VCaP (cell line): ENCODE results near the gene UQCC2.

Experiments
- H3K27ac ChIP-seq: fragments of 450-650 bp; 2 replicates; pipeline ENCODE4 v1.5.1; 2017
- TF ChIP-seq, protein P1 (sequence below): fragments of 450-650 bp; conservative IDR thresholded peaks from 2 replicates; pipeline ENCODE4 v1.5.1; 2017; ENCODE audit warnings: mild to moderate bottlenecking, moderate library complexity

The UQCC2 gene

DNA sequence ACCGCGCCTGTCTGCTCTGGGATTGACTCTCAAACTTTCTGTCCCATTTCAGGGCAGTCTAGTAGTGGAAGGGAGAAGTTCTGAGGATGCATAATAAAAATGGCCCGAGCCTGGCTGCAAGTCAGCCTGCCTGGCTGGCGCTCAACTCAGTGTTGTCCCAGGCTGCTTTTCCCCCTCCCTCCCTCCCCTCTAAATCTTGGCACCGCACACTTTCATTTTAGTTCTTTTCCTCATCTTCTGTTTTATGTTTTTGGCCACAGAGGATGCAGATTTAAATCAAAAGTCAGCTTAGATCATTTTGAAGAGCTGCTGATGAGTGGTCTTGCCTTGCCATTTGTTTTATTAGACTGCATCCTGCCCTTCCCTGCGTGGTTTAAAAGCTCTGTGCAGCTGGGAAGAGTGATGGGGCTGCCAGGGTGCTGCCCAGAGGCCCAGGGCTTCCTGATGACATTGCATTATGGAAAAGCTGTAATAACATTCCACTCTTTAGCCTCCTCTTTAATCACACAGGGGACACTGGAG lies 6.5 kb upstream of the UQCC2 start:
- TF ChIP-seq, protein P1, sequence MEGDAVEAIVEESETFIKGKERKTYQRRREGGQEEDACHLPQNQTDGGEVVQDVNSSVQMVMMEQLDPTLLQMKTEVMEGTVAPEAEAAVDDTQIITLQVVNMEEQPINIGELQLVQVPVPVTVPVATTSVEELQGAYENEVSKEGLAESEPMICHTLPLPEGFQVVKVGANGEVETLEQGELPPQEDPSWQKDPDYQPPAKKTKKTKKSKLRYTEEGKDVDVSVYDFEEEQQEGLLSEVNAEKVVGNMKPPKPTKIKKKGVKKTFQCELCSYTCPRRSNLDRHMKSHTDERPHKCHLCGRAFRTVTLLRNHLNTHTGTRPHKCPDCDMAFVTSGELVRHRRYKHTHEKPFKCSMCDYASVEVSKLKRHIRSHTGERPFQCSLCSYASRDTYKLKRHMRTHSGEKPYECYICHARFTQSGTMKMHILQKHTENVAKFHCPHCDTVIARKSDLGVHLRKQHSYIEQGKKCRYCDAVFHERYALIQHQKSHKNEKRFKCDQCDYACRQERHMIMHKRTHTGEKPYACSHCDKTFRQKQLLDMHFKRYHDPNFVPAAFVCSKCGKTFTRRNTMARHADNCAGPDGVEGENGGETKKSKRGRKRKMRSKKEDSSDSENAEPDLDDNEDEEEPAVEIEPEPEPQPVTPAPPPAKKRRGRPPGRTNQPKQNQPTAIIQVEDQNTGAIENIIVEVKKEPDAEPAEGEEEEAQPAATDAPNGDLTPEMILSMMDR: no peak
- peak overlapping the region; percentile 98 for H3K27ac ChIP-seq

DNA sequence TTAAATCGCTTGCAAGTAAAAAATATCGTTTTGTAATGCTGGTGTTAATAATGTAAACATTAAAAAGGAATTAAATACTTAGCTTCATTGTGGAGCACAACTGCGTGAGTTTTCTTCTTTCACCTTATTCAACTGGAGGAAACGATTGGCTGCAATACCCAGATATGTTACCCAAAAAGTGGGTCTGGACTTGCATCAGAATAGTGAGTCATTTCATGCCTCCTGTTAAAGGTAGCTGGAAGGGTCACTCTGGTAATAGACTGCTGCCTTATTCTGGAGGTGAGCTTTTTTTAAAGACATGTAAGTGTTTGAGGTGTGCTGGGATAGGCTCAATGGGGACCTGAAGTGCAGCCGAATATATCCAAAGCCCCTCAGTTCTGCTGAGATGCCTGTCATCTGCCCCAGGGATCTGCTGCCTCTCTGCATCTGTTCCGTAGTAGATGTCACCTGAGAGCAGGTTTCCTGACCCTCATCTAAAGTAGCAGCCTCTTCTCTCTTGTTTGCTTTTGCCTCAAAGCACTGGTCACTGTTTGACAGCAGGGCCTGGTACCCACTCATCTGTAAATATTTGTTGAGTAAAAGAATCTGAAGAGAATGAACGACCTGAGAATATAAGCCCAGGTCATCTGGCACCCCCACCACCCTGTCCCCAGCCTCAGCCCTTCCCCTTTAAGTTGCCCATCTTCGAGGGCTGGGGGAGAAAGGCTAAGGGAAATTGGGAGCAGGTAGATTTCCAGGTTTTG lies 5.6 kb upstream of the UQCC2 start:
- TF ChIP-seq, protein P1: no peak

DNA sequence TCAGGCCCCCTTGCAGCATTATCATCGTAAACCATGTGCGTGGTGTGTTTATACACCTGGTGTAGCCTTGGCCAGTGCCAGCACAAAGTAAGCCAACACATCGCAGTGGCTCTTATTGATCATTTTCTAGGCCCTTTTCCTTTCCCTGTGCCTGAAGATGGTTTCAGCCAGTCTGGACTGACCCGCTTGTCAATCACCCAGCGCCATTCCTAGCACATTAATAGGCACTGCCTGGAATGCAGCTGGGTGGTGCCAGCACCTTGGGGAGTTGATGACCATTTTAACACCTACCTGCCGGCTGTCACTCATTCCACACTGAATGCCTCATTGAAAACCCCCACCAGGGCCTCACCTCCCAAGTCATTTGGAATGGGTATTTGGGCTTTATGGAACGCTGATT lies 4.9 kb upstream of the UQCC2 start:
- H3K27ac ChIP-seq: peak overlapping the region; percentile 98
- TF ChIP-seq, protein P1: no peak

More for the DNA sequence above, 5.6 kb upstream of the UQCC2 start:
- peak overlapping the region; percentile 98 for H3K27ac ChIP-seq

DNA sequence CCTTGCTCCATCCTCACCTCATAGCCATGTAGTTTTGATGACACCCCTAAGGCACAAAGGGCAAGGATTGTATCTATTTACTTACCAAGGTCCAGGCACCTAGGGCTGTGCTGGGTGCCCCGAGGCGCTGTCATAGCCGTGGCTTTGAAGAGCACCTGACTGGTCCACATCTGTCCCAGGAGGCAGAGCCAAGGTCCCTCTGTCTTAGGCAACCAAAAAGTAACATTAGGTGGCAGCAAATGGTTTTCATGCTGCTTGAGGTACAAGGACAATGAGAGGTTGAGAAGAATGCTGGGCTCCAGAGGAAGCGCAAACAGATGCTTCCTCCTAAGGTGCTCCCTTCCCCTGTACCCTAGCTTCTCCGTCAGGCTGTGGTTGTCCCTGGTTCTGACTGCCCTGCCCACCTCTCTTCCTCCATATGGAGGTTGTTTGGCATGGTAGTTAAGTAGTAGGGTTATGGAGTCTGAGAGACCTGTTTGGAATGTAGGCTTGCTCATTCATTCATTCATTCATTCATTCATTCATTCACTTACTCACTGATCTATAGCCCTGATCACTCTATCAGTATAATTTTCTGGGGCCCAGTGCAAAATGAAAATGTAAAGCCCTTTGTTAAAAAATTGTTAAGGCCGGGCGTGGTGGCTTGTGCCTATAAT lies 3.0 kb upstream of the UQCC2 start:
- TF ChIP-seq, protein P1: no peak
- peak overlapping the region; percentile 98 for H3K27ac ChIP-seq

DNA sequence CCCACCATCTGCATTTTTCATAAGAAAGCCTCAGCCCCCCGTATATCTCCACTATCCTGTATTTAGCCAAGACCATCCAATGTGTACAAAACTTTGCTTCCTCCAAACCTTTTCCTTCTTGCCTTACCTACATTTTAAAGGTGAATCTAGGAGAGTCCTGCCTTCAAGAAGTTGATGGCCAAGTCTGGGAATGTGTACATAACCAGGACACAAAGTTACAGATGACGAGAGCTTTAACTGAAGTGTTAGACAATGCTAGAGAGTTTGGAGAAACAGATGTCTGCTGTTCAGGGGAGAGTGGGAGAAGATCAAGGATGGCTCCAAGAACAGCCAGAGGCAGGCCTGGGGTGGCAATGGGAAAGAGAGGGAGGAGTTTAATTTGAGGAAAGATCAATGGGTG lies 2.3 kb upstream of the UQCC2 start:
- peak overlapping the region; percentile 98 for H3K27ac ChIP-seq
- TF ChIP-seq, protein P1: no peak

DNA sequence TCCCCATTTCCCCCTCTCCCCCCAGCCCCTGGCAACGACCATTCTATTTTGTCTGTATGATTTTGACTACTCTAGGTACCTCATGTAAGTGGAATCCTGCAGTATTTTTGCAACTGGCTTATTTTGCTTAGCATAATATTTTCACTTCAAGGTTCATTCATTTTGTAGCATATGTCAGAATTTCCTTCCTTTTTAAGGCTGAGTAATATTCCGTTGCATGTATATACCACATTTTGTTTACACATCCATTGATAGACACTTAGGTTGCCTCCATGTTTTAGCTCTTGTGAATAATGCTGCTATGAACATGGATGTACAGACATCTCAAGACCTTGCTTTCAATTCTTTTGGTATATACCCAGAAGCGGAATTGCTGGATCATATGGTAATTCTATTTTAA lies 1.4 kb upstream of the UQCC2 start:
- TF ChIP-seq, protein P1: no peak
- H3K27ac ChIP-seq: peak overlapping the region; percentile 98

DNA sequence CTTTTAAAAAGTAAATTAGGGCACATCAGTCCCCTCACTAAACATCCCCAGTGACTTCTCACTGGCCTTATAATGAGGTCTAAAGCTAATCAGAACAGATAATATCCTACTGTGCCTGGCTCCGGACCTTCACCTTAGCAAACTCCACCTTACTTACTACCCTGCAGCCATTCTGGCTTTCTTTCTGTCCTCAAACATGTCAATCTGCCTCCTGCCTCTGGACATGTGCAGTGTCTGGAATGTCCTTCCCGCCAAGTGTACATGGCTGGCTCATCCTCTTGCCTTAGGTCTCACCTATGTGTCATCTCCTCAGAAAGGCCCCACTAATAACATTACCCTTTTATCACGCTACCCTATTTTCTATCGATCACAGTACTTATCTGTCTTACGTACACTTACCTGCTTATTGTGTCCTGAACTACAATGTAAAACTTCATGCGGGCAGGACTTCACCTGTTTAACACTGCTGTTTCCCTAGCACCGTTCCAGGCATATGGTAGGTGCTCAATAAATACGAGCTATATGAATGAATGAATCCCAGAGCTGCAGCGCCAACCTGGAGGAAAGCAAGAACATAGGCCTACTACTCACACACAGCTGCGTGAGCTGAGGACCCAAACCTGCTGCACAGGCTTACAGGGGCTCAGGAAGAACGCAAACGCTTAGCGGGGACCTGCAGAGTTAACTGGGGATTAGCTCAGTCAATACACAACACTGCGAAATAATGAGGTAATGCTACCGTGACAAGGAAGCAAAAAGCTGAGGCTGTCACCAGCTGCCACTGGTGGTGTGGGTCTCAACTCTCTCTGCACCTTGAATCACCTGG lies 991 bp downstream of the UQCC2 start:
- TF ChIP-seq, protein P1: no peak
- H3K27ac ChIP-seq: peak overlapping the region; percentile 98
